Activated CD8-positive, alpha-beta memory T cell treated with anti-CD3 and anti-CD28 coated beads for 1 hour (primary cell): ENCODE measurements around the gene DAPK1.

ENCODE experiments used
- DNase-seq, 2 donors: peaks; one replicate each; pipeline ENCODE4 v3.0.0-alpha.2; 2020; ENCODE audit warnings: low read depth in 1 of 2; ENCODE audit errors: extremely low read depth in 1 of 2

DAPK1 gene

DNA sequence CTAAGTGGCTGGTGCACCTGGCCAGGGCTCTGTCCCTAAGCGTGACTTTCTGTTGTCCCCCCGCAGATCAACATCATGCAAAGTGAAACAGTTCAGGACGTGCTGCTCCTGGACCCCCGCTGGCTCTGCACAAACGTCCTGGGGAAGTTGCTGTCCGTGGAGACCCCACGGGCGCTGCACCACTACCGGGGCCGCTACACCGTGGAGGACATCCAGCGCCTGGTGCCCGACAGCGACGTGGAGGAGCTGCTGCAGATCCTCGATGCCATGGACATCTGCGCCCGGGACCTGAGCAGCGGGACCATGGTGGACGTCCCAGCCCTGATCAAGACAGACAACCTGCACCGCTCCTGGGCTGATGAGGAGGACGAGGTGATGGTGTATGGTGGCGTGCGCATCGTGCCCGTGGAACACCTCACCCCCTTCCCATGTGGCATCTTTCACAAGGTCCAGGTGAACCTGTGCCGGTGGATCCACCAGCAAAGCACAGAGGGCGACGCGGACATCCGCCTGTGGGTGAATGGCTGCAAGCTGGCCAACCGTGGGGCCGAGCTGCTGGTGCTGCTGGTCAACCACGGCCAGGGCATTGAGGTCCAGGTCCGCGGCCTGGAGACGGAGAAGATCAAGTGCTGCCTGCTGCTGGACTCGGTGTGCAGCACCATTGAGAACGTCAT is 208.5 kb downstream of the DAPK1 start:
- DNase-seq = no peak

DNA sequence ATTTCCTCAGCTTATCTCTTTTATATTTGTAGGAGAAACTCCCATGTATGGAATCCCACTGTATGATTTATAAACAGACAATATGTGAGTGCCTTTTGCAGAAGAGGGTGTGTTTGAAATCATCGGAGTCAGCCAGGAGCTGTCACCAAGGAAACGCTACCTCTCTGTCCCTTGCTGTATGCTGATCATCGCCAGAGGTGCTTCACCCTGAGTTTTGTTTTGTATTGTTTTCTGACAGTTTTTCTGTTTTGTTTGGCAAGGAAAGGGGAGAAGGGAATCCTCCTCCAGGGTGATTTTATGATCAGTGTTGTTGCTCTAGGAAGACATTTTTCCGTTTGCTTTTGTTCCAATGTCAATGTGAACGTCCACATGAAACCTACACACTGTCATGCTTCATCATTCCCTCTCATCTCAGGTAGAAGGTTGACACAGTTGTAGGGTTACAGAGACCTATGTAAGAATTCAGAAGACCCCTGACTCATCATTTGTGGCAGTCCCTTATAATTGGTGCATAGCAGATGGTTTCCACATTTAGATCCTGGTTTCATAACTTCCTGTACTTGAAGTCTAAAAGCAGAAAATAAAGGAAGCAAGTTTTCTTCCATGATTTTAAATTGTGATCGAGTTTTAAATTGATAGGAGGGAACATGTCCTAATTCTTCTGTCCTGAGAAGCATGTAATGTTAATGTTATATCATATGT is 210.3 kb downstream of the DAPK1 start:
- no peak for DNase-seq

DNA sequence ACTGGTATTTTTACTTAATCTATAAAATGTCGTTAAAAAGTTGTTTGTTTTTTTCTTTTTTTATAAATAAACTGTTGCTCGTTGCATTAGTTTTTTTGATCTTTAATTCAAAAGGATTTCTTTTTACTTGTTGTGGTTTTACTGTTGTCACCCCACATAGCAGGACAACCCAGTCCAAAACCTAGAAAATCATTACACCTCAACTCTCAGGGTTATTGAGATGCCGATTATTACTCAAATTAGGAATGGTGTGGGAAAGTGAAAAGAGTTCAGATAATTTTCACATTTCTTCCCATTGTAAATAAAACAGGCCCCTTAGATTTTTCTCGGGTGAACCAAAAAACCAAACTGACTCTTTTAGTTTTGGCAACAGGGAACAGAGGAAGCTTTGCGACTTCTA is 210.9 kb downstream of the DAPK1 start:
- DNase-seq = no peak

DNA sequence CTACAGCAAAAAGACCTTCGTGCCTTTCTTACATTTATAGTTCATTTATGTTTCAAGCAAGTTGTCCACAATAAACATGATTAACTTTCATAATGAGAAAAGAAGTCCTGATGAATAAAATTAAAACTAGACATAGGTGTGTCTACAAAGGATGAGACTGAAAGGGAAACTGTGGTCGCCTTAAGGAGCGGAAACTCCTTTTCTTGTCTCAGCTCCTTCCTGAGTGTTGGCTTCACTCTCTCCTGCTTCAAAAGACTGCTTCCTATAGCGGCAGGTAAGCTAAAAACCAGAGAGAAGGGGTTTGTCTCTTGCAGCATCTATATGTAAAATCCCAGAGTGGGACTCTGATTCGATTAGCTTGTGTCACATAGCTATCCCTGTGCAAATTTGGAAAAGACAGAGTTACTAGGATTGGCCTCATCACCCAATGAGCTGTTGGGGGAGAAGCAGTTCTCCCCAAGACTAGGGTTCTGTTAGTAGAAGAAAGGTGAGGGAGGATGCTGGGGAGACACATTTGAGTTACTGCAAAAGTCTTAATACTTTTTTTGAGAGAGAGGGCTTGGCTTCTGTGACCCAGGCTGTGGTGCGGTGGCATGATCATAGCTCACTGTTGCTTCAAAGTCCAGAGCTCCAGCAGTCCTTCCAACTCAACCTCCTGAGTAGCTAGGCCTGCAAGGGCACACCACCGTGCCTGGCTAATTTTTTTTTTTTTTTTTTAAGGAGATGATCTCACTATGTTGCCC is 211.5 kb downstream of the DAPK1 start:
- DNase-seq = no peak

- DNase-seq = no peak
Observed at GRCh38 chr9:87710443-87710842, 212.8 kb downstream of the DAPK1 start.

DNA sequence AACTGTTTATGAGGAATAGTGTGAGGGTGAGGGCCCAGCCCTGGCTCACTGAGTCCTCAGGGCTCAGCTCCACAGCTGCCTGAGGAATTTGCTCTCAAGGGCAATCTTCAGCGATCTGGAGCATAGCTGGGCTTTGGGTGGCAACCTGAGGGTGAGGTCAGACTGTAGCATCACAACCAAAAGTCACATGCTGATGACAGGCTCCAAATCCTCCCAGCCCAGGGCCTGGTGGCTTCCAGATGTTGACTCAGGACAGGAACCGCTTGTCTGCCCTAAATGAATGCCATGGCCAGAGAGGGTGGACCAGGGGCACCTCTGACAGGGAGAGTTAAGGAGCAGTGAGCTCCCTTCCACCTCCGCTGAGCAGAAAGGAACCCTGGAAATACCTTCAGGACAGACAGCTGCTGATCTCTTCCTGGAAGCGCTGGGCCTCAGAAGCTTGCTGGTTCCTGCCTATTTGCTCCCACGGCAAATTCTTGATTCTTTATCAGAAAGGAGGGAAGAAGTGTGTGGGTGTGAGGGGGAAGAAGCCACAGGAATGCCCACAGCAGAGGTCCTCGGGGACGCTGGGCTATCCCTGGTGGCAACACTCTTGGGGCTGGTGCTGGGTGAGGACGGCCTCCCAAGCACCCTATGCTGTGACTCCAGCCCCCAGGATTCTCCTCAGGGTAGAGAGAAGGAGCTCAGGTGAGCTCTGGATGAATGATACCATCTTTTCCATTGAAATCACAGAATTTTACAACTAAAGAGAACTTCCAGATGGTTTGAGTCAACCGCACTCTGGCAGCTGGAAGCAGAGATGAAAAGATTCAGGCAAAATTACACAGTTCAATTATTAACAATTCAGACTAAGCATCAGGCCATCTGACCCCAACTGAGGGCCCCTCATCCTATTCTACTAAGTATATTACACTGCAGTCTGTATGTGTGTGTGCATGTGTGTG is 214.5 kb downstream of the DAPK1 start:
- DNase-seq = no peak

DNA sequence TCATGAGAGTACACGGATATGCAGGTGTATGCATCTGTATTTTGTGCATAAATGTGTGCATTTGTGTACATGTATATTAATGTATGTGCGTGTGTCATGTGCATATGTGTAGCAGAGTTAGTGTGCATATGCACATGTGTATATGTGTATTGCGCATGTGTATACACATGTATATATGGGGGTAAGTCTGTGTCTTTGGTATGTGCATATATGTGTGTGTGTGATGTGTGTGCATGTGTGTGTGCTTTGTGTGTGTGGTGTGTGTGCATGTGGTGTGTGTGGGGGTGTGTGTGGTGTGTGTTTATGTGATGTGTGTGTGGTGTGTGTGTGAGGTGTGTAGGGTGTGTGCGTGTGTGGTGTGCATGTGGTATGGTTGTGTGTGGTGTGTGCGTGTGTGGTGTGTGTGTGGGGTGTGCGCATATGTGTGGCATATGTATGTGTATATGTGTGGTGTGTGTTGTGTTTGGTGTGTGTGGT is 215.2 kb downstream of the DAPK1 start:
- no peak for DNase-seq

DNA sequence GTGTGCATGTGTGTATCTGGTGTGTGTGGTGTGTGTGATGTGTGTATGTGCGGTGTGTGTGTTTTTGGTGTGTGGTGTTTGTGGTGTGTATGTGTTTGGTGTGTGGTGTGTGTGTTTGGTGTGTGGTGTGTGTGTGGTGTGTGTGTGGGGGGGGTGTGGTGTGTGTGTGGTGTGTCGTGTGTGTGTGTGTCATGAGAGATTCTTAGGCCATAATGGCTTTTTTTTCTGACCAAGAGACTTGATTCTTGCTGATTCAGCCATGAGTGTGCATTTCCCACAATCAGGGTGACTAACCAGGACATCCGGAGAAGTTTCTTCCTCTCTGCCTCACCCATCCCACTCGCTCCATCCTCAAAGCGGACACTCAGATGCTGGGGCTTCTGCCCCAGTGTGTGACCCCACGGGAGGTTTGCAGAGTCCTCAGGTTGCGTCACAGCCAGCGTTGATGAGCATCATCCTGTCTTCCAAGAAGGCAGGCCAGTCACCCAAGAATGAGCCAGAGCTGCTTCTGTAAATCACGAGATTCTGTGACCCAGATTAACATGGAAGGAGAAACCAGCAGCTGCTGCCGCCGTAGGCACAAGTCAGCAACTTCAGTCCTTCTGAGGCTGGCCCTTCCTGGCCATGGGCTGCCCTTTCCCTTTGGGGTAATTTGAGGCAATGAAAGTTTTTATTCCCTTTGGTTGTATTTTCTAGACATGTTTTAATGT is 215.8 kb downstream of the DAPK1 start:
- DNase-seq = no peak

DNA sequence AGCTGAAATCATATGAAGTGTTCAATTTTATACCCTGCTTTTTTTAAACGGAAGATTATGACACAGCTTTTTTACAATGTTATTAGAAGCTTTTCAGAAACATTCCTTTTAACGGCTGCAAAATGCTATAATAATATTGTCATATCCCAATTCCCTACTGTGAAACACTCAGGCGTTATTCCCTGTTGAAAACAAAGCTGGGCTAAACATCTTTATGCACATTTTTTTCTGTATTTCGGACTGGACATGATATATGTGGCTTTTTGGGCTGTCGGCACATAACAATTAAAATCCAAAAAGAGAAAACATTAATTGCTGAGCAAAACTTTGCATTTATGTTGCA is 216.3 kb downstream of the DAPK1 start:
- DNase-seq = no peak

DNA sequence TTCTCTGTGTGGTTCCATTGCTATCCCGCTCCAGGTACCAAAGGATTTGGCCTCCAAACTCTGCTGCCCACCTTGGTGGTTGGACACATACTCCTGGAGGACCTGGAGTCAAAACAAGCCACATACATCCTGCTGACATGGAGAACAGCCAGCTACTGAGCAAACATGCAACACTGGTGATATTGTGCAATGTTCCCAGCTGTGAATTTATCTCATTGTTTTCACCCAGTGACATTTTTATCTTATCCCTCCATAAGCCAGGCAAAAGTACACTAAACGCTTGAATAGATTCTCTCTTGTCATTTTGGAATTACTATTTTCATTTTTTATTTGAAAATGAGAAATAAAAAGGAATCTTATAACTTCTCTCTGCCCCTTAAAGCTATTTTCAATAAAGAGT is 217.2 kb downstream of the DAPK1 start:
- DNase-seq = no peak

GRCh38 chr9:87716141-87716540 is 218.5 kb downstream of the DAPK1 start:
- DNase-seq = no peak

GRCh38 chr9:87717456-87717855 is 219.8 kb downstream of the DAPK1 start:
- DNase-seq = no peak

DNA sequence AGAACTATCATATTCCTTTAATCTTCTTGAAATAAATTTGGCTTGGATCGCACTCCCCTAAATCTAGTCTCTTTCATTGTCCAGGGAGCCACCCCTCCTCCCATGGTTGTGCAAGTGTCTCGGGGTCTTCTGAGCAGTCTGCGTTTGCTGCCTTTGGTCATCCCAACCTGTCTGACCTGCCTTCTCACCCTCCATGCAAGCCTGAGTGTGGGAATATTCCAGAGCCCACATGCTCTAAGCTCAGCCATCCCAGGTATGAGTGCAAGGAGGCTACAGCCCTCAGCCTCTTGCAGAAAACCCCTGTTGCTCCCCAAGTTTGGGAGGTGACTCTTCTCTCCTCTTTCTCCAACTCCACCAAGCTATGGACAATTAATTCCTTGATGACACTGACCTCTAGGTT is 220.6 kb downstream of the DAPK1 start:
- no peak for DNase-seq

- no peak for DNase-seq
Observed at GRCh38 chr9:87718852-87719612, 221.4 kb downstream of the DAPK1 start.

GRCh38 chr9:87720173-87720572 is 222.5 kb downstream of the DAPK1 start:
- DNase-seq = no peak

DNA sequence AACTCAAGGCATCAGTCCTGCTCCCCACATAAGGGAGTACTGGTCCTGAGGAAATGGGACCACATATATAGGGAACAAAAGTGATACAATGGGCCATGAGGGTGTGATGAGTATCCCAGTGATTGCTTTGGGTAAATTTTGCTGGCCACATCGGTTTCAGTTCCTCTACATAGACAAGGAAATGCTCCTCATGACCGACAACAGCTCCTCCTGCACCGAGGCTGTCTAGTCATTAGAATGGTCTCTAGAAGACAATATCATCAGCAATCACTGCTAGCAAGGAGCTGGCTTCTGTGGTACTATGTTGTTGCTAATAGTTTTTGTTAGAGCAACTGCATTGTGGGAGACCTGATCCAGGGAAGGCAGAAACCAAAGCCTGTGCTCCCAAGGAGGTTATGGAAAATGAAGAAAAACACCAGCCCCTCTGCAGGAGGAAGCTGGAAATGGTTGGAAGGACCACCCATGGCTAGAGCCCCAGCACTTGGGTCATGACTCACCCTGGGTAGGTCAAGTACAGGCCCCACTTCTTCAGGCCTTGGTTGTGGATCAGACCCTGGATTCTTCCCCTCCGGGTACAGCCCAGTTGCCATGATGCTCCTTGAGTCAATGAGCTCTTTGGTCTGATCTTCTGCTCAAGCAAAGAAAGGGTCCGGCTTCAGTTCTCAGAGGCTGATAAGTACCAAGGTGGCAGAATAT is 224.9 kb downstream of the DAPK1 start:
- no peak for DNase-seq

- no peak for DNase-seq
Observed at GRCh38 chr9:87725356-87725899, 227.8 kb downstream of the DAPK1 start.

DNA sequence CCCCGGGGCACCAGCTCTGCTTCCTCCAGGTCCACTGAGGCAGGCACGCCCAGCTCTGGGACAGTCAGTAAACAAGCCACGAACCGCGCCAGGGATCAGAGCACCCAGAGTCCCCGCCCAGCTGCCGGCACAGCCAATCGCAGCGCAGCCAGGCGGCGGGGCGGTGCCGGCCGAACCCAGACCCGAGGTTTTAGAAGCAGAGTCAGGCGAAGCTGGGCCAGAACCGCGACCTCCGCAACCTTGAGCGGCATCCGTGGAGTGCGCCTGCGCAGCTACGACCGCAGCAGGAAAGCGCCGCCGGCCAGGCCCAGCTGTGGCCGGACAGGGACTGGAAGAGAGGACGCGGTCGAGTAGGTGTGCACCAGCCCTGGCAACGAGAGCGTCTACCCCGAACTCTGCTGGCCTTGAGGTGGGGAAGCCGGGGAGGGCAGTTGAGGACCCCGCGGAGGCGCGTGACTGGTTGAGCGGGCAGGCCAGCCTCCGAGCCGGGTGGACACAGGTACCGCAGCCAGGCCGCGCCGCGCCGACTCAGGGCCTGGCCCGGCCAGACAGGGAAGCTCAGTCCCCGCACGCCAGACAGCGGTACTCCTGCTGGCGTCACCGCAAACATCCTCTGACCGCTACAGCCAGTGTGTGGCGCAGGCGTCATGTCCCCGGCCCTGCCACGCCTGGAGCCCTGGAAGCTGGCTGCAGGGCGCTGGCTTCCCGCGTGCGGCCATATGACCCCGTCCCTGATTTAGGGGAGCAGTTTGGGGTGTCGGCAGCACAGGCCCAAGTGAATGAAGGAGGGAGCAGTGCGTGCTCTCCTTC is 228.4 kb downstream of the DAPK1 start, which contains the start of gene CTSL:
TSS of gene CTSL (plus strand) at position 220 of the 810 bp plus-strand sequence. CDS start 1,485 bp downstream, outside the sequence.
- peak in 1 of 2 donors; percentile 26 for DNase-seq
